ENCODE results near the gene SLC5A8.
A peak's percentile ranks its signal among the peaks of the same experiment; 100 is the strongest.
"Not testable (repeated sequence)": the region's sequence is repeated elsewhere in the genome, so short reads cannot be mapped to it uniquely, and the experiment has no call there.

Gene SLC5A8

DNA sequence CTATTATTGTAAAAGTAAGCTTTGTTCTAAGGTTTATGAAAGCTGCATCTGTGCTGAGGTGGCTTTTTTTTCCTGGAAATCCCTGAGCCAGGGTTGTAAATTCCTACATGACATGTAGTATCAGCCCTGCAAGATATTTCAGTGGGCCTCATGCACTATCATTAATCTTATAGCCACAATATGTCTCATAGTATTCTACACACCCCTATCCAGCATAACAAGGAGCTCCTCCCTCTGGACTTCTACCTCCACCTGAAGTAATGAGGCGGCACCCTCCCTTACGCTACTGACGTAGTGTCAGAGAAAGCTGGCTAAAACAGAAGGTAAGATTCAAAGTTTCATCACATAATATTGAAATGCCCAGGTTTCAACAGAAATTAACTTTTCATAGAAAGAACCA is 35.5 kb downstream of the SLC5A8 start:
- DNase-seq (ENCODE audit: low spot score): no peak
- H3K27ac ChIP-seq: no peak overlapping the region
- ChIA-PET POLR2A (ENCODE audit: low non-redundant PET) (interaction anchor here (0.6 kb wide), 2 partner anchors 10 to 419 kb away, joined by 4 to 5 read pairs; no protein-coding TSS in a partner anchor), CTCF (no interaction called here)
- TF ChIP-seq, protein P1, sequence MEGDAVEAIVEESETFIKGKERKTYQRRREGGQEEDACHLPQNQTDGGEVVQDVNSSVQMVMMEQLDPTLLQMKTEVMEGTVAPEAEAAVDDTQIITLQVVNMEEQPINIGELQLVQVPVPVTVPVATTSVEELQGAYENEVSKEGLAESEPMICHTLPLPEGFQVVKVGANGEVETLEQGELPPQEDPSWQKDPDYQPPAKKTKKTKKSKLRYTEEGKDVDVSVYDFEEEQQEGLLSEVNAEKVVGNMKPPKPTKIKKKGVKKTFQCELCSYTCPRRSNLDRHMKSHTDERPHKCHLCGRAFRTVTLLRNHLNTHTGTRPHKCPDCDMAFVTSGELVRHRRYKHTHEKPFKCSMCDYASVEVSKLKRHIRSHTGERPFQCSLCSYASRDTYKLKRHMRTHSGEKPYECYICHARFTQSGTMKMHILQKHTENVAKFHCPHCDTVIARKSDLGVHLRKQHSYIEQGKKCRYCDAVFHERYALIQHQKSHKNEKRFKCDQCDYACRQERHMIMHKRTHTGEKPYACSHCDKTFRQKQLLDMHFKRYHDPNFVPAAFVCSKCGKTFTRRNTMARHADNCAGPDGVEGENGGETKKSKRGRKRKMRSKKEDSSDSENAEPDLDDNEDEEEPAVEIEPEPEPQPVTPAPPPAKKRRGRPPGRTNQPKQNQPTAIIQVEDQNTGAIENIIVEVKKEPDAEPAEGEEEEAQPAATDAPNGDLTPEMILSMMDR (conservative IDR thresholded peaks at IDR 0.05; ENCODE audit: low read depth): no peak

DNA sequence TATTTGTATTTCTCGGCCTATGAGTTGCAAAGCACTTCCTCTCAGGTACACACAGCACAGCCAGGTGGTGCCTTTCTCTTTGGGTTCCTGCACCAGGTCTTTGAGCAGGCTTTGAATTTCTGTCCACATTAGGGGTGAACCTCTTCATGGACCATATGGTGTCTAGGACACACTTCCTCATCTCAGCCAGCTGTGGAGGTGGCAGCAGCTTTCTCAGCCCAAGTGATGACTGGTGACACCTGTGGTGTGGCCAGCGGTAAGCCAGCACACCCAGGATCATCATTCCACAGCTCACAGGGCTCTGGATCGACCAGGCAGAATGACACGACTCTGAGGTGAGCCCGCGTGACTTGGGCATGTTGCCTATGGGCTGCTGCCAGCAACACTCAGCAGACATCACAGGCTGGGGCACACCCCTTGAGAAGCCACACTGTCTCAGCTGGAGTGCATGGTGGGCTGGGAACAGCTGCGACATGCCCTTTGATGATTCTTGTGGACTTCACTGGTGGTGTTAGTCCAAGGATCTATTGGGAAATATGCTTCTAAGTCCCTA is 36.8 kb downstream of the SLC5A8 start:
- POLR2A ChIA-PET (ENCODE audit: low non-redundant PET): no interaction called here
- CTCF ChIA-PET: no interaction called here
- DNase-seq (ENCODE audit: low spot score): no peak
- TF ChIP-seq, protein P1 (conservative IDR thresholded peaks at IDR 0.05; ENCODE audit: low read depth): no peak
- no peak overlapping the region for H3K27ac ChIP-seq

DNA sequence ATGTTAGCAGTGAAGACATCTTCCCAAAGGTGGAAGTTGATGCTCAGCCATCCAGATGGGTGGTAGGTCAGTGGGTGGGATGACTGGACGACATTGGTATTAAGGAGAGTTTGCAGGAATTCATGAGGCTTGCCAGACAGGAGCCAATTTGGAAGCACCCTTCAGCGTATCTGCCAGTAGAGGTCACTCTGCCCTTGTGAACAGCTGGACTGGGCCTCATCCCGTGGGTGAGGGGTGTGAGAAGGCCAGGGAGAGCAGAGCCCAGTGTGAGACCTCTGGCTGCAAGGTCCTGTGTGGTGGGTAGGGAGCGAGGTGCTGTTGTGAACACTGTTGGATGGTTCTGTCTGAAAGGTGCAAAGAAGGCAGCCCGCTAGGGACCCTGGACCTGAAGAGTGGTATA is 37.7 kb downstream of the SLC5A8 start:
- TF ChIP-seq, protein P1 (conservative IDR thresholded peaks at IDR 0.05; ENCODE audit: low read depth): no peak
- ChIA-PET CTCF (no interaction called here), POLR2A (ENCODE audit: low non-redundant PET) (no interaction called here)
- no peak for DNase-seq (ENCODE audit: low spot score)
- H3K27ac ChIP-seq: no peak overlapping the region

DNA sequence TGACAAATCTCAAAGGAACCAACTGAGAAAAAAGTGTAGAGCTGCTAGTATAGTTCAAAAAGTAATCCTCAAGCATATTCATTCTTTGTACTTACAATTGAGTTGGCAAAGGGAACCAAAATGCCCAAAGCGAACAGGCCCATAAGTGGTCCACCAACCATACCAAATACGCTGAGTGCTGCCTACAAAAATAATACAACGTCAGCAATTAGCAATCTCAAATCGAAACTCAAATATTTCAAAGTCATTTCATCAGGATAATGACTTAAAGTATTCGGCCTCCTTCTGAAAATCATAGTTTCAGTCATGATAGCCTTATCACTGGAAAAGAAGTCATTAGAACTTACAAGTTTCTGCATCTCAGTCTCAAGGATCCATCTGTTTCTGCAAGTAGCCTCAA is 42.0 kb downstream of the SLC5A8 start:
- ChIA-PET POLR2A (ENCODE audit: low non-redundant PET) (no interaction called here), CTCF (no interaction called here)
- TF ChIP-seq, protein P1 (conservative IDR thresholded peaks at IDR 0.05; ENCODE audit: low read depth): no peak
- no peak overlapping the region for H3K27ac ChIP-seq
- DNase-seq (ENCODE audit: low spot score): no peak

DNA sequence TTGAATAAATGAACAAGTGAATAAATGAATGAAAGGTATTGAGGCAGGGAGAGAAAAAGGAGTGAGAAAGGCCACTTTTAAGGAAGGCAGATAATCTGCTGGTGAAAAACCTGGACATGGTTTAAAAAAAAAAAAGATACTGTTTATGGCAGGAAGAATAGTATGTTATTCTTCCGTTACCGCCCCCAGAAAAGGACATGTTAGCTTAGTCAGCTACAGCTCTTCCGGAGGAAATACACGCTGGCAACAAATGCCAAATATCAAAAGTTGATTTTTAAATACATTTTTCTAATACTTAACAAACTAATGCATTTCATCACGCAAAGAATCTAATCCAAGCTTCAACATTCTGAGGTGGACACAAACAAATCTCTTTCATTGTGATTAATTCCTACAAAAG is 43.2 kb downstream of the SLC5A8 start:
- no peak for DNase-seq (ENCODE audit: low spot score)
- H3K27ac ChIP-seq: no peak overlapping the region
- TF ChIP-seq, protein P1 (conservative IDR thresholded peaks at IDR 0.05; ENCODE audit: low read depth): no peak
- ChIA-PET POLR2A (ENCODE audit: low non-redundant PET) (no interaction called here), CTCF (interaction anchor here (0.7 kb wide), 1 partner anchor 20 kb away, joined by 3 read pairs; no protein-coding TSS in a partner anchor)

DNA sequence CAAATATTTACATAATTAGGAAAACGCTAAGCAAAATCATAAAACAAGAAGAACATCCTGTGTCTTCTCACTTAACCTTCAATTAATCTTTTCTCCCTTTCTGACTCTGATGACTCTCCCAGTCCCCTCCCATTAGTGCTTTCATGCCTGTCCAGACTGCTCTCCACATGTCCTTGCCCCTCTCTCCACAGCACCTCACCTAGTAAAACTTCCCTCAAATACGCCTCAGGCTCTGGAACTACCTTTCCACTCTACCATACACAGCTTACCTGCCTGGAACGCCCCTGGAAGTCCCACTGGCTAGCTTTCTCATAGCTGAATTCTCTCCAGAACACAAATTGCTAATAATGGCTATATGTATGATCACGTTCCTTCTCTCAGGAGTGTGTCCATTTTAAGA is 44.7 kb downstream of the SLC5A8 start:
- peak; percentile 7 for DNase-seq (ENCODE audit: low spot score)
- TF ChIP-seq, protein P1 (conservative IDR thresholded peaks at IDR 0.05; ENCODE audit: low read depth): no peak
- ChIA-PET POLR2A (ENCODE audit: low non-redundant PET) (no interaction called here), CTCF (no interaction called here)
- no peak overlapping the region for H3K27ac ChIP-seq

DNA sequence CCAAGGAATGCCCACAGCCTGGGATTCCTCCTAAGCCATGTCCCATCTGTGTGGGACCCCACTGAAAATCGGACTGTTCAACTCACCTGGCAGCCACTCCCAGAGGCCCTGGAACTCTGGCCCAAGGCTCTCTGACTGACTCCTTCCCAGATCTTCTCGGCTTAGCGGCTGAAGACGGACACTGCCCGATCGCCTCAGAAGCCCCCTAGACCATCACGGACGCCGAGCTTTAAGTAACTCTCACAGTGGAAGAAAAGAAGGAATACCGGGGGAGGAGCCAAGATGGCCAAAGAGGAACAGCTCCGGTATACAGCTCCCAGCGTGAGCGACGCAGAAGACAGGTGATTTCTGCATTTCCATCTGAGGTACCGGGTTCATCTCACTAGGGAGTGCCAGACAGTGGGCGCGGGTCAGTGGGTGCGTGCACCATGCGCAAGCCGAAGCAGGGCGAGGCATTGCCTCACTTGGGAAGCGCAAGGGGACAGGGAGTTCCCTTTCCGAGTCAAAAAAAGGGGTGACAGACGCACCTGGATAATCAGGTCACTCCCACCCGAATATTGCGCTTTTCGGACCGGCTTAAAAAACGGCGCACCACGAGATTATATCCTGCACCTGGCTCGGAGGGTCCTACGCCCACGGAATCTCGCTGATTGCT is 64.1 kb downstream of the SLC5A8 start:
- H3K27ac ChIP-seq; DNase-seq (ENCODE audit: low spot score); POLR2A ChIA-PET (ENCODE audit: low non-redundant PET): not testable (repeated sequence)
- CTCF ChIA-PET: interaction anchor here (0.6 kb wide), 1 partner anchor 319 kb away, joined by 3 read pairs; no protein-coding TSS in a partner anchor
